K562 (cell line): ENCODE results near the gene PRAMEF20. TPM values are rescaled to one million over a fixed set of nuclear protein-coding genes. Genes with fewer than 3 reads are reported as not detected.

Experiments used
- polyA plus RNA-seq, 8 experiments: library from polyadenylated mRNA; depleted of rRNA in 4 of 8; stranded (reverse) in 5 of 8; unstranded in 3 of 8; fragments of >200 nt; fragmentation: Nextera tagmentation in 2 of 8; fragmentation: Illumina TruSeq in 1 of 8; extraction: Ambion mirVana in 2 of 8; extraction: Trizol in 1 of 8; gene quantifications; 2 replicates each; pipeline versions ENCODE4 v1.2.1 to v1.2.3, GENCODE V29; 2011 to 2014; ENCODE audit warnings: inconsistent platforms in 1 of 8, missing spikeins in 1 of 8
- total RNA-seq, 7 experiments: library from RNA; depleted of rRNA in 6 of 7; stranded (reverse); fragments of >200 nt in 6 of 7; fragmentation: Illumina TruSeq in 2 of 7; extraction: Trizol in 2 of 7; gene quantifications; 2 replicates each; pipeline versions ENCODE4 v1.2.1 to v1.2.3, GENCODE V29; 2011 to 2021; ENCODE audit warnings: low replicate concordance in 1 of 7

The PRAMEF20 gene
- total and polyA plus RNA-seq, 9 of the 15 experiments (the other 6 are each of a cell fraction or from before 2014, with no cell fraction given), result not detected

Other genes with a start within 250 kb of the PRAMEF20 start
Only the 7 nearest of the 13 such genes appear.
- gene PRAMEF8, start 125.3 kb upstream of the PRAMEF20 start, total RNA-seq (2014; rRNA removed), result not detected in 2 replicates
- gene PRAMEF8, start 125.3 kb upstream of the PRAMEF20 start, total RNA-seq (2014; rRNA removed; fragmentation: Illumina TruSeq; extraction: Trizol), result not detected in 2 replicates
- gene PRAMEF8, start 125.3 kb upstream of the PRAMEF20 start, total RNA-seq (2015; rRNA removed; fragmentation: Illumina TruSeq; extraction: Trizol), result not detected in 2 replicates
- gene PRAMEF8, start 125.3 kb upstream of the PRAMEF20 start, total RNA-seq (2021), result not detected in 2 replicates
- gene PRAMEF8, start 125.3 kb upstream of the PRAMEF20 start, polyA plus RNA-seq (2011; rRNA removed), result not detected in 2 replicates
- not detected in 2 replicates for gene PRAMEF8, start 125.3 kb upstream of the PRAMEF20 start, polyA plus RNA-seq (2014; fragmentation: Illumina TruSeq; extraction: Trizol)
- gene PRAMEF8, start 125.3 kb upstream of the PRAMEF20 start, polyA plus RNA-seq (2014; fragmentation: Nextera tagmentation; extraction: Ambion mirVana), result not detected
- not detected in 2 replicates for gene PRAMEF8, start 125.3 kb upstream of the PRAMEF20 start, polyA plus RNA-seq (2014; rRNA removed)
- gene PRAMEF33, start 106.9 kb upstream of the PRAMEF20 start, total RNA-seq (2014; rRNA removed), result not detected in 2 replicates
- gene PRAMEF33, start 106.9 kb upstream of the PRAMEF20 start, total RNA-seq (2014; rRNA removed; fragmentation: Illumina TruSeq; extraction: Trizol), result not detected in 2 replicates
- not detected in 2 replicates for gene PRAMEF33, start 106.9 kb upstream of the PRAMEF20 start, total RNA-seq (2015; rRNA removed; fragmentation: Illumina TruSeq; extraction: Trizol)
- gene PRAMEF33, start 106.9 kb upstream of the PRAMEF20 start, total RNA-seq (2021), result not detected in 2 replicates
- gene PRAMEF33, start 106.9 kb upstream of the PRAMEF20 start, polyA plus RNA-seq (2011; rRNA removed), result not detected in 2 replicates
- gene PRAMEF33, start 106.9 kb upstream of the PRAMEF20 start, polyA plus RNA-seq (2014; fragmentation: Illumina TruSeq; extraction: Trizol), result not detected in 2 replicates
- gene PRAMEF33, start 106.9 kb upstream of the PRAMEF20 start, polyA plus RNA-seq (2014; fragmentation: Nextera tagmentation; extraction: Ambion mirVana), result not detected
- gene PRAMEF33, start 106.9 kb upstream of the PRAMEF20 start, polyA plus RNA-seq (2014; rRNA removed), result not detected in 2 replicates
- not detected in 2 replicates for gene PRAMEF15, start 94.9 kb upstream of the PRAMEF20 start, total RNA-seq (2014; rRNA removed)
- gene PRAMEF15, start 94.9 kb upstream of the PRAMEF20 start, total RNA-seq (2014; rRNA removed; fragmentation: Illumina TruSeq; extraction: Trizol), result not detected in 2 replicates
- not detected in 2 replicates for gene PRAMEF15, start 94.9 kb upstream of the PRAMEF20 start, total RNA-seq (2015; rRNA removed; fragmentation: Illumina TruSeq; extraction: Trizol)
- not detected in 2 replicates for gene PRAMEF15, start 94.9 kb upstream of the PRAMEF20 start, total RNA-seq (2021)
- gene PRAMEF15, start 94.9 kb upstream of the PRAMEF20 start, polyA plus RNA-seq (2011; rRNA removed), result not detected in 2 replicates
- gene PRAMEF15, start 94.9 kb upstream of the PRAMEF20 start, polyA plus RNA-seq (2014; fragmentation: Illumina TruSeq; extraction: Trizol), result not detected in 2 replicates
- not detected for gene PRAMEF15, start 94.9 kb upstream of the PRAMEF20 start, polyA plus RNA-seq (2014; fragmentation: Nextera tagmentation; extraction: Ambion mirVana)
- not detected in 2 replicates for gene PRAMEF15, start 94.9 kb upstream of the PRAMEF20 start, polyA plus RNA-seq (2014; rRNA removed)
- not detected in 2 replicates for gene PRAMEF14, start 63.3 kb upstream of the PRAMEF20 start, total RNA-seq (2014; rRNA removed)
- not detected in 2 replicates for gene PRAMEF14, start 63.3 kb upstream of the PRAMEF20 start, total RNA-seq (2014; rRNA removed; fragmentation: Illumina TruSeq; extraction: Trizol)
- not detected in 2 replicates for gene PRAMEF14, start 63.3 kb upstream of the PRAMEF20 start, total RNA-seq (2015; rRNA removed; fragmentation: Illumina TruSeq; extraction: Trizol)
- gene PRAMEF14, start 63.3 kb upstream of the PRAMEF20 start, total RNA-seq (2021), result not detected in 2 replicates
- not detected in 2 replicates for gene PRAMEF14, start 63.3 kb upstream of the PRAMEF20 start, polyA plus RNA-seq (2011; rRNA removed)
- gene PRAMEF14, start 63.3 kb upstream of the PRAMEF20 start, polyA plus RNA-seq (2014; fragmentation: Illumina TruSeq; extraction: Trizol), result not detected in 2 replicates
- not detected for gene PRAMEF14, start 63.3 kb upstream of the PRAMEF20 start, polyA plus RNA-seq (2014; fragmentation: Nextera tagmentation; extraction: Ambion mirVana)
- not detected in 2 replicates for gene PRAMEF14, start 63.3 kb upstream of the PRAMEF20 start, polyA plus RNA-seq (2014; rRNA removed)
- not detected in 2 replicates for gene PRAMEF19, start 38.5 kb upstream of the PRAMEF20 start, total RNA-seq (2014; rRNA removed)
- not detected in 2 replicates for gene PRAMEF19, start 38.5 kb upstream of the PRAMEF20 start, total RNA-seq (2014; rRNA removed; fragmentation: Illumina TruSeq; extraction: Trizol)
- not detected in 2 replicates for gene PRAMEF19, start 38.5 kb upstream of the PRAMEF20 start, total RNA-seq (2015; rRNA removed; fragmentation: Illumina TruSeq; extraction: Trizol)
- gene PRAMEF19, start 38.5 kb upstream of the PRAMEF20 start, total RNA-seq (2021), result not detected in 2 replicates
- not detected in 2 replicates for gene PRAMEF19, start 38.5 kb upstream of the PRAMEF20 start, polyA plus RNA-seq (2011; rRNA removed)
- not detected in 2 replicates for gene PRAMEF19, start 38.5 kb upstream of the PRAMEF20 start, polyA plus RNA-seq (2014; fragmentation: Illumina TruSeq; extraction: Trizol)
- not detected for gene PRAMEF19, start 38.5 kb upstream of the PRAMEF20 start, polyA plus RNA-seq (2014; fragmentation: Nextera tagmentation; extraction: Ambion mirVana)
- not detected in 2 replicates for gene PRAMEF19, start 38.5 kb upstream of the PRAMEF20 start, polyA plus RNA-seq (2014; rRNA removed)
- not detected in 2 replicates for gene PRAMEF17, start 20.8 kb upstream of the PRAMEF20 start, total RNA-seq (2014; rRNA removed)
- not detected in 2 replicates for gene PRAMEF17, start 20.8 kb upstream of the PRAMEF20 start, total RNA-seq (2014; rRNA removed; fragmentation: Illumina TruSeq; extraction: Trizol)
- not detected in 2 replicates for gene PRAMEF17, start 20.8 kb upstream of the PRAMEF20 start, total RNA-seq (2015; rRNA removed; fragmentation: Illumina TruSeq; extraction: Trizol)
- not detected in 2 replicates for gene PRAMEF17, start 20.8 kb upstream of the PRAMEF20 start, total RNA-seq (2021)
- gene PRAMEF17, start 20.8 kb upstream of the PRAMEF20 start, polyA plus RNA-seq (2011; rRNA removed), result not detected in 2 replicates
- gene PRAMEF17, start 20.8 kb upstream of the PRAMEF20 start, polyA plus RNA-seq (2014; fragmentation: Illumina TruSeq; extraction: Trizol), result not detected in 2 replicates
- not detected for gene PRAMEF17, start 20.8 kb upstream of the PRAMEF20 start, polyA plus RNA-seq (2014; fragmentation: Nextera tagmentation; extraction: Ambion mirVana)
- gene PRAMEF17, start 20.8 kb upstream of the PRAMEF20 start, polyA plus RNA-seq (2014; rRNA removed), result not detected in 2 replicates
- gene LRRC38, start 103.6 kb downstream of the PRAMEF20 start, total RNA-seq (2014; rRNA removed), result not detected in 2 replicates
- not detected in 2 replicates for gene LRRC38, start 103.6 kb downstream of the PRAMEF20 start, total RNA-seq (2014; rRNA removed; fragmentation: Illumina TruSeq; extraction: Trizol)
- not detected in 2 replicates for gene LRRC38, start 103.6 kb downstream of the PRAMEF20 start, total RNA-seq (2015; rRNA removed; fragmentation: Illumina TruSeq; extraction: Trizol)
- not detected in 2 replicates for gene LRRC38, start 103.6 kb downstream of the PRAMEF20 start, total RNA-seq (2021)
- gene LRRC38, start 103.6 kb downstream of the PRAMEF20 start, polyA plus RNA-seq (2011; rRNA removed), result not detected in 2 replicates
- gene LRRC38, start 103.6 kb downstream of the PRAMEF20 start, polyA plus RNA-seq (2014; fragmentation: Illumina TruSeq; extraction: Trizol), result not detected in 2 replicates
- not detected for gene LRRC38, start 103.6 kb downstream of the PRAMEF20 start, polyA plus RNA-seq (2014; fragmentation: Nextera tagmentation; extraction: Ambion mirVana)
- not detected in 2 replicates for gene LRRC38, start 103.6 kb downstream of the PRAMEF20 start, polyA plus RNA-seq (2014; rRNA removed)